ENCODE measurements around the gene EDC4.

GRCh38 chr16:67858500-67858899 lies 14.4 kb upstream of the EDC4 start:
- TF ChIP-seq, protein P1, sequence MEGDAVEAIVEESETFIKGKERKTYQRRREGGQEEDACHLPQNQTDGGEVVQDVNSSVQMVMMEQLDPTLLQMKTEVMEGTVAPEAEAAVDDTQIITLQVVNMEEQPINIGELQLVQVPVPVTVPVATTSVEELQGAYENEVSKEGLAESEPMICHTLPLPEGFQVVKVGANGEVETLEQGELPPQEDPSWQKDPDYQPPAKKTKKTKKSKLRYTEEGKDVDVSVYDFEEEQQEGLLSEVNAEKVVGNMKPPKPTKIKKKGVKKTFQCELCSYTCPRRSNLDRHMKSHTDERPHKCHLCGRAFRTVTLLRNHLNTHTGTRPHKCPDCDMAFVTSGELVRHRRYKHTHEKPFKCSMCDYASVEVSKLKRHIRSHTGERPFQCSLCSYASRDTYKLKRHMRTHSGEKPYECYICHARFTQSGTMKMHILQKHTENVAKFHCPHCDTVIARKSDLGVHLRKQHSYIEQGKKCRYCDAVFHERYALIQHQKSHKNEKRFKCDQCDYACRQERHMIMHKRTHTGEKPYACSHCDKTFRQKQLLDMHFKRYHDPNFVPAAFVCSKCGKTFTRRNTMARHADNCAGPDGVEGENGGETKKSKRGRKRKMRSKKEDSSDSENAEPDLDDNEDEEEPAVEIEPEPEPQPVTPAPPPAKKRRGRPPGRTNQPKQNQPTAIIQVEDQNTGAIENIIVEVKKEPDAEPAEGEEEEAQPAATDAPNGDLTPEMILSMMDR (conservative IDR thresholded peaks at IDR 0.05; ENCODE audit: low read length), result no peak
- no peak for TF ChIP-seq EZH2phosphoT487 (IDR thresholded peaks at IDR 0.05; ENCODE audit: borderline replicate concordance, low read depth, low read length)

Measured in OCI-LY7 (cell line).